ENCODE results near the gene PLCB1. TPM values are rescaled to one million over a fixed set of nuclear protein-coding genes. Genes with fewer than 3 reads are reported as not detected.

The PLCB1 gene
- total RNA-seq, 2 experiments from 2014 or later: 6.1 to 6.2 TPM

DNA sequence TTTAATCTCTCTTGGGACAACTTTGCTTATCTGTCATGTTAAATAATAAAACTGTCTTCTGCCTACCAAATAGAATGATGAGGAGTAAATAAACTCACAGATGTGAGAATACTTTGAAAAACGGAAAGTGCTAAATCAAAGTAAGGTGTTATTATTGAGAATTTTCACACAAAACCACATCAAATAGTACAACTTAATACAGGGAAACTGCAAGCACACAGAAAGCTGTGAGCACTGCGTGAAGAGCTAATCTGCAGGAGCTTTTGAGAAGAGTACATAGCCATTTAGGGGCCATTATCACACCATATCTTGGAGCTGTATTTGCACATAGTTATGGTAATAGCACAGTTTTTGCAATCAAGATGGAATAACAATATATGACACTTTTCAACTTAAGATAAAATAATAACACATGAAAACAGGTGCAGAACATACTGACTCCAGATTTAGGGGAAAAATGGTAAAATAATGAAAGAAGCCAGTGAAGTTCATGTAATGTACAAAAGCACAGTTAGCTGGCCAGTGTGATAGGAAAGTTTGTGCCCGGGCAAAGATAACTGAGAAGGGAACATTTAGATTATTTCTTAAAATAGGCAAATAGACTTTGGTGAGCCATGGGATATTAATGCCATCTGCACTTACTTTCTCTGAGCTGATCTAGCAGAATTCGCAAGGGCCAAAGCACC lies 538.3 kb downstream of the PLCB1 start:
- DNase-seq (no peak), ATAC-seq (ENCODE audit: low read depth) (no peak)
- peaks cover 6% of the 10 kb centered on the region for H3K4me1 Mint-ChIP-seq
- no peaks in the 10 kb centered on the region for H3K27me3 Mint-ChIP-seq
- no peak overlapping the region for H3K4me3 Mint-ChIP-seq
- no peaks in the 10 kb centered on the region for H3K36me3 Mint-ChIP-seq
- POLR2A ChIA-PET: no interaction called here
- peaks cover 2% of the 10 kb centered on the region for H3K9me3 Mint-ChIP-seq
- H3K27ac Mint-ChIP-seq: no peak overlapping the region

DNA sequence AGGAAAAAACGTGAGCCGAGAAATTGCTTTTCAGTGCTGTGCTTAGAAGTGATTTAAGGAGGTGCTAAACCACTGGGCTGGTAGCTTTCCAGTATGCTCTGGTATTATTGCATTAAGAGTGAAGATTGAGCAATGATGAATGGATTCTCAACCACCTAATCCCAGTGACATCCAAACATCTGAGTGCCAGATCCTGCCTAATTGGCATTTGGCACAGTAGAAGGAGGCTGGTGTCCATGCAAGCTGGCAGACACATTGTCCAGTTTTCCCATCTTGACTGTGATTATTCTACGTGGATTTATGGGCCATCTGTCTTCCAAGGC lies 538.8 kb downstream of the PLCB1 start:
- no peaks in the 10 kb centered on the region for H3K27me3 Mint-ChIP-seq
- H3K9me3 Mint-ChIP-seq: peaks cover 2% of the 10 kb centered on the region
- ATAC-seq (ENCODE audit: low read depth): no peak
- peaks cover 6% of the 10 kb centered on the region for H3K4me1 Mint-ChIP-seq
- H3K4me3 Mint-ChIP-seq: no peak overlapping the region
- H3K36me3 Mint-ChIP-seq: no peaks in the 10 kb centered on the region
- H3K27ac Mint-ChIP-seq: no peak overlapping the region
- POLR2A ChIA-PET: no interaction called here
- no peak for DNase-seq

DNA sequence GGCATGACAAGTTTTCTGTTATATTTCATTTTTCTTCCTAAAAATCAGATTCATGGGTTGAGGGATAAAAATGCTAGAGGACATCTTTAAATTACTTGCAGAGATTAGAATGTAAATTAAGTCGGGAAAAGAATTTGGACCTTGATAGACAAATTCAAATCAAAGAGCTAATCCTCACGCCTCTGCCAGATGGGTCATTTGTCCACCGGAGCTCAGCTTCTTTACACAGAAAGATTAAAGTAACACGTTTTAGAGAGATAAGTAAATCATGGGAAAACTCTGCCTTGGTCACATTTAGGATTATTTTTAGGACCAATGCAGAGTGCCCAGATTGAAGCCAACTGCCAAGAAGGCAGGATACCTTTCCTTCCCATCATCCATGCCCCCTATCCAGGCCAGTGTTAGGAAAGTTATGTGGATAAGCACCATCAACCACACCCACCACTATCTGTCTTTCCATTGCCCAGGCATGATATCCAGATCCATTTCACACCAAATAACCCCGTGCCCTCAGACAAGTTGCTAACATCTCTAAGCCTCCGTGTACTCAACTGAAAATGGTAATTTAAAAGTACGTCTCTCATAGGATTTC lies 539.4 kb downstream of the PLCB1 start:
- no peaks in the 10 kb centered on the region for H3K27me3 Mint-ChIP-seq
- DNase-seq (no peak), ATAC-seq (ENCODE audit: low read depth) (no peak)
- peaks cover 2% of the 10 kb centered on the region for H3K9me3 Mint-ChIP-seq
- H3K4me3 Mint-ChIP-seq: no peak overlapping the region
- peaks cover 6% of the 10 kb centered on the region for H3K4me1 Mint-ChIP-seq
- H3K36me3 Mint-ChIP-seq: no peaks in the 10 kb centered on the region
- POLR2A ChIA-PET: no interaction called here
- no peak overlapping the region for H3K27ac Mint-ChIP-seq

DNA sequence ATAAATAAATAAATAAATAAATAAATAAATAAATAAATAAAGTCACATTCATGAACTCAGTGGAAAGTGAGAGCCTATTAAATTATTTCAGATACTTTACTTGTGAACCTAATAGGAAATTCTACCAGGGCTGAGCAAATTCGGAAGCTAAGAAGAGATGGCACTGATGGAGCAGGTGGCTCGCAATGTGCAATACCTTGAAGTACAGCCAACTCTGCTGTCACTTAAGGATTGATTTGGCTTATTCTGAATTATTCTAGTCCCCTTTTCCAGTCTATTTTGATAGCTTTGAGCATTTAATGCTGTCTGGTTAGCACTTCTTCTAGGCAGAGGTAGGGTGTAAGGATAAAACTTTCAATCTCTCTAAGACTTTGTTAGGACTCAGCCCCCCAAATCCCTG lies 541.0 kb downstream of the PLCB1 start:
- Mint-ChIP-seq H3K9me3 (peaks cover 2% of the 10 kb centered on the region), H3K36me3 (no peaks in the 10 kb centered on the region), H3K4me3 (no peak overlapping the region), H3K4me1 (peaks cover 6% of the 10 kb centered on the region), H3K27me3 (no peaks in the 10 kb centered on the region), H3K27ac (no peak overlapping the region)
- ATAC-seq (ENCODE audit: low read depth) (no peak), DNase-seq (no peak)
- POLR2A ChIA-PET: no interaction called here

DNA sequence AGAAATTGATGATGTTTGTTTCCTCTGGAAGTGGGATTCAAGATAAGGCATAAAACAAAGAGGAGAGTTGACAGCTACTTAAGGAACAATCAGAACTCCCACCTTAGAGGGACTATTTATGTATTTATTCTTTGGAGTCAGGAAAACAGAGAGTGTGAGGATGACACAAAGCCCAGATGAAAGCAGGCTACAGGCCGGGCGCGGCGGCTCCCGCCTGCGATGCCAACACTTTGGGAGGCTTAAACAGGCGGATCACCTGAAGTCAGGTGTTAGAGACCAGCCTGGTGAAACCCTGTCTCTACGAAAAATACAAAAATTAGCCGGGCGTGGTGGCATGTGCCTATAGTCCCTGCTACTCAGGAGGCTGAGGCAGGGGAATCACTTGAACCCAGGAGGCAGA lies 543.8 kb downstream of the PLCB1 start:
- Mint-ChIP-seq H3K36me3 (no peaks in the 10 kb centered on the region), H3K27me3 (no peaks in the 10 kb centered on the region), H3K4me3 (no peak overlapping the region), H3K27ac (no peak overlapping the region), H3K9me3 (peaks cover 2% of the 10 kb centered on the region), H3K4me1 (no peaks in the 10 kb centered on the region)
- DNase-seq: no peak
- POLR2A ChIA-PET: no interaction called here
- ATAC-seq (ENCODE audit: low read depth): no peak

DNA sequence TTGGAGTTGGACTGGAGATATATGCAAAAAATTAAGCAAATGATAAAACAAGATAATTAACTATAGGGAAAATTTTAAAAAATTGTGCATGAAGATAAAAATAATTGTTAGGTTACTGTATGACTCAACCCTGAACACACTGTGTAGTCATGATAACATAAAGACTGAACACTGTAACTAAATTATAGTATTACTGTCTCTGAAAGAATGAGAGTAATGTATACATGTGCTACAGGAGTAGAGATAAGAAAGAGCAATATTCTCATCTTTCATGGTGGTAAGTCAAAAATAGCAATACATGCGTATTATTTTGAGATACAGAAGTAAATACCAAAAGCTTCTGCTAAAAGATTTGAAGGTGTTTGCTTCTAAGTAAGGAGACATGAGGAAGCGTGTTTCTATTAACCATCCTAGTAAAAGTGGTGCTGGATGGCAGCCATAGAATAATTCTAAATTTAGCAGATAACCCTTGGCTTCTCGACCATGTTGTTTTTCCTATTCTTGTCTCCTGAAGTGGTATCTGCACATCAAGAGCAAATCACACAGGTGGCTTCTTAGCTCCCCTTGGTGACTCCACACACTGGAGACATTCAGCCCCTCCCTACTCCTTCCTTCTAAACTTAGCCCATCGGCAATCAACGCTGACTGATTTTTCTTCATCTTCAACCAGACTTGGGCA lies 546.2 kb downstream of the PLCB1 start:
- Mint-ChIP-seq H3K27me3 (no peaks in the 10 kb centered on the region), H3K4me1 (no peaks in the 10 kb centered on the region), H3K9me3 (peaks cover 2% of the 10 kb centered on the region), H3K27ac (no peak overlapping the region), H3K4me3 (no peak overlapping the region), H3K36me3 (no peaks in the 10 kb centered on the region)
- ATAC-seq (ENCODE audit: low read depth): no peak
- no peak for DNase-seq
- POLR2A ChIA-PET: no interaction called here

DNA sequence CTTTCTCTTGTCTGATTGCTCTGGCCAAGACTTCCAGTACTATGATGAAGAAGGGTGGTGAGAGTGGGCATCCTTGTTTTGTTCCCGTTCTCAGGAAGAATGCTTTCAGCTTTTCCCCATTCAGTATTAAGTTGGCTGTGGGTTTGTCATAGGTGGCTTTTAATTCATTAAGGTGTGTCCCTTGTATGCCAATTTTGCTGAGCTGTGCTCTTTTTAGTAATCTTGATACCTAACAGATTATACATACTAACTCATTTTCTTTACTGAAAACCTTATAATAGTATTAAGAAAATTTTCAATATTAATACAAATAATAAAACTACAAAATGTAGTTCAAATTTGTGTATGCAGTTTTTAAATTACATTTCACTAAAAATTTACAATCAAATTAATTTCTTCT lies 557.3 kb downstream of the PLCB1 start:
- Mint-ChIP-seq H3K4me1 (no peaks in the 10 kb centered on the region), H3K4me3 (no peak overlapping the region), H3K27me3 (no peaks in the 10 kb centered on the region), H3K27ac (no peak overlapping the region), H3K9me3 (peaks cover 1% of the 10 kb centered on the region), H3K36me3 (no peaks in the 10 kb centered on the region)
- no peak for DNase-seq
- POLR2A ChIA-PET: no interaction called here
- ATAC-seq (ENCODE audit: low read depth): no peak

DNA sequence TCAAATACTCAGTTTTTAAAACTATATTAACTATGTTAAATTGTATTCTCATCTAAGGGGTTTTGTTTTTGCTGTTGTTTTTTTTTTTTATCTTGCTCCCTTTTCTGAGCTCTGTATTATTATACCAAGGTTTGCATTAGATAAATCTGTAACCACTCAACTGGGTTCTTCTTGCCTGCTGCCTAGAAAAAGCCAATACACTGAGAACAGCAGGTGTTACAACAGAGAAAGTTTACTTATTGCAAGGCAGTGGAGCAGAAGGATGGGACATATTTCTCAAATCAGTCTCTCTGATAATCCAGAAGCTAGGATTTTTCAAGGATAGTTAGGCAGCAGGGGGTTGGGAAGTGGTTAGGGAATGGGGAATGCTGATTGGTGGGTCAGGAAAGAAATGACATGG lies 558.0 kb downstream of the PLCB1 start:
- no peak for ATAC-seq (ENCODE audit: low read depth)
- no peak overlapping the region for H3K27ac Mint-ChIP-seq
- DNase-seq: no peak
- no peaks in the 10 kb centered on the region for H3K36me3 Mint-ChIP-seq
- H3K4me1 Mint-ChIP-seq: no peaks in the 10 kb centered on the region
- H3K9me3 Mint-ChIP-seq: peaks cover 1% of the 10 kb centered on the region
- POLR2A ChIA-PET: no interaction called here
- no peaks in the 10 kb centered on the region for H3K27me3 Mint-ChIP-seq
- H3K4me3 Mint-ChIP-seq: no peak overlapping the region

DNA sequence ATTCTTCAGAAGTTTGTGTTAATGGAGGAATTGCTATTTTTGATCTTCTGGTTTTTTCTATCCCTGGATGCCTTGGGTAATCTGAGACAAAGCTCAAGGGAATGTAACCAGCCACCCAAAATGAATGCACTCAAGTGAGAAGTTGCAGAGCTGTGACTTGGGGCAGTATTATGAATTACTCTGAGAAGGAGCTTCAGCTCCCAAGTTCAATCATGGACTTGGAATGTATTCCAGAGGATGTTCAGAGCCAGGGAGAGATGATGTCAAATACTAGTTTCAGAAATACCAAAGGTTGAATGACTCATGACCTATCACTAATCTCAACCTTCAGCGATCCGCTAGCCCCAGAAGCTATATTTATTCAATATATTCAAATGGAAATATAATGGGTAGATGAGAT lies 561.6 kb downstream of the PLCB1 start:
- Mint-ChIP-seq H3K36me3 (no peaks in the 10 kb centered on the region), H3K4me3 (no peak overlapping the region), H3K27ac (no peak overlapping the region), H3K9me3 (peaks cover 1% of the 10 kb centered on the region), H3K4me1 (no peaks in the 10 kb centered on the region), H3K27me3 (no peaks in the 10 kb centered on the region)
- DNase-seq: no peak
- POLR2A ChIA-PET: no interaction called here
- no peak for ATAC-seq (ENCODE audit: low read depth)

DNA sequence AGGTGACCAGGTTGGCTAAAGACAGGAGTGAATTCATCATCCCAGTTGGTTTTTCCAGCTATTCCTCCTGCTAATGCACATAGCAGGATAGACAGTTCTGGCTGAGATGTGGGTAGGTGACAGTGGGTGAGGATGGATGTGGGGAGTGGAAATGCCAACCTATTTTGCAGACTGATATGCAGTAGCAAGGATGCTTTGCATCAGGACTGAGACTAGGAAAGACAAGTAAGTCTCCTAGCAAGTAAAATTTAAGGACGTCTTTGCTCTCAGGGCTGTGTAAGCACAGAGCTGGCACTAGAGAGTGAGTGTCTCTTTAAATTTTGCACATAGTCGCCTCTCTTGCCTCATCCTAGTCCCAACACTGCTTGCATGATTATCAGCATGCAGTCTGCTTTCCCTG lies 568.7 kb downstream of the PLCB1 start:
- peaks cover 2% of the 10 kb centered on the region for H3K27me3 Mint-ChIP-seq
- ATAC-seq (ENCODE audit: low read depth) (no peak), DNase-seq (no peak)
- no peaks in the 10 kb centered on the region for H3K36me3 Mint-ChIP-seq
- H3K27ac Mint-ChIP-seq: no peak overlapping the region
- H3K9me3 Mint-ChIP-seq: no peaks in the 10 kb centered on the region
- no peaks in the 10 kb centered on the region for H3K4me1 Mint-ChIP-seq
- POLR2A ChIA-PET: no interaction called here
- H3K4me3 Mint-ChIP-seq: no peak overlapping the region

DNA sequence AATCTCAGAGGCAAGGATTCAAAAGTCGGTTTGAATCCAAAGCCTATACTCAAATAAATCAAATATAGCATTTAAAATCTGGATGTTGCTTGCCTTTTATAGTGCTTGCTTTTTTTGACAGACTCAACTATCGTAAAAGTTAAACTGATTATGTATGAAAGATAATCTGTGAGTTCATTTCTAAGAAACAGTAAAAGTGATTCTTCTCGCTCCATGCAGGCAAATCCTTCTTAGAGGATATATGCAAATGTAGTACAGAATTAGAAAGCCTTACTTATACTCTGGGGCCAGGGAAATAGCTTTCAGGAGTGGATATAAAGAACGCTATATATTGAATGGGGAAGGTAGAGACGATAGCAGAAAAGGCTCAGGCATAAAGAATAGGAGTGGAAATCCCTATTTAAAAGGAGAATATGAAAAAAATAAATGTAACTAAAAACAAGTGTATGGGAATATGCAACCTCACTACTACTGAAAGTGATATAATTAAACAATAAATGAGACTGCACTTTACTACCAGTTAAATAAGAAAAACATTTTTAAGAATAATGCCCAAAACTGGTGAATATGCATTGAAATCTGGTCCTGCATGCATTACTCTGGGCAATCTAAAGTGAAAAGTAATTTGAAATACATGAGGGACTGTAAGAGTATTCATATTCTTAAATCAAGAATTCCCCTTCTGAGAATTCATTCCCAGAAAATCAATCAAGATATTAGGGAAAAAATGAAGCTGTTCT lies 575.1 kb downstream of the PLCB1 start:
- no peak overlapping the region for H3K4me3 Mint-ChIP-seq
- no peak overlapping the region for H3K27ac Mint-ChIP-seq
- H3K4me1 Mint-ChIP-seq: no peaks in the 10 kb centered on the region
- H3K36me3 Mint-ChIP-seq: no peaks in the 10 kb centered on the region
- peaks cover under 1% of the 10 kb centered on the region for H3K27me3 Mint-ChIP-seq
- H3K9me3 Mint-ChIP-seq: no peaks in the 10 kb centered on the region
- no peak for DNase-seq
- POLR2A ChIA-PET: no interaction called here
- ATAC-seq (ENCODE audit: low read depth): no peak

DNA sequence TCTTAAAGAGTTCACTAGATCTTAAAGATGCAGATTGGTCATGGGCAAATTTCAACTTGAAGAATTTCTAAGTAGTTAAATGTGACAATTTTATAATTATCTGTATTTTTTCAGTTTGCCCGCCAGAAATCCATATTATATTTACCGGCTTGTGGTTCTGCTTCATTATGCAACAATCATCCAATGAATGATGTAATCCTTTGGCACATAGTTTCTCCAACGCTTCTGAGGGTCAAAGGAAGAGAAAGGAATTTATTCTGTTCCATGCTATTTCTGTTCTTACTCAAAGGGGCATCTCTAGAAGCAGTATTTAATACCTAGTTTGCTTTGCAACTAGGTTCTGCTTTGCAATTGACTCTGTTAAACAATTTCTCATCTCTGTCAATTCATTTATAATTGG lies 577.6 kb downstream of the PLCB1 start:
- H3K27me3 Mint-ChIP-seq: no peaks in the 10 kb centered on the region
- POLR2A ChIA-PET: no interaction called here
- H3K4me1 Mint-ChIP-seq: no peaks in the 10 kb centered on the region
- H3K9me3 Mint-ChIP-seq: no peaks in the 10 kb centered on the region
- H3K4me3 Mint-ChIP-seq: no peak overlapping the region
- H3K36me3 Mint-ChIP-seq: no peaks in the 10 kb centered on the region
- DNase-seq (no peak), ATAC-seq (ENCODE audit: low read depth) (no peak)
- no peak overlapping the region for H3K27ac Mint-ChIP-seq

DNA sequence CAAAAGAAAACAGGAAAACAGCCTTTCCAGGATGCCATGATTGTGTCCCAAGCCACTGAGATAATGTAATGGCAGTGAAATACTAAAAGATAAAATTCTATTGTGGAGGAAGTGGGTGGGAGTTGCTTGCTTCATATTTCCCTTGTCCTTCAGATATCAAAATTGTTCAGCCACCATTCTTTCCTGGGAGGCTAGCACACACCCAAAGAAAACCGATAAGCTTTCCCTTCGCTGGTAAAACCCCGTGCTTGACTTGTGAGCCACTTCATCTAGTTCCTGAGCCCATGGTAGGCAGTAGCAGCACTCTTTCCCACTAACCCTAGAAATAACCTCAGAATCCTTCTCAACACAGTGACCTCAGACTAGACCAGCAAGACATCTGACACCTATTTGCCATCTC lies 579.4 kb downstream of the PLCB1 start:
- ATAC-seq (ENCODE audit: low read depth): no peak
- no peak overlapping the region for H3K4me3 Mint-ChIP-seq
- H3K9me3 Mint-ChIP-seq: no peaks in the 10 kb centered on the region
- POLR2A ChIA-PET: no interaction called here
- H3K36me3 Mint-ChIP-seq: no peaks in the 10 kb centered on the region
- no peaks in the 10 kb centered on the region for H3K27me3 Mint-ChIP-seq
- no peak for DNase-seq
- H3K27ac Mint-ChIP-seq: no peak overlapping the region
- no peaks in the 10 kb centered on the region for H3K4me1 Mint-ChIP-seq

DNA sequence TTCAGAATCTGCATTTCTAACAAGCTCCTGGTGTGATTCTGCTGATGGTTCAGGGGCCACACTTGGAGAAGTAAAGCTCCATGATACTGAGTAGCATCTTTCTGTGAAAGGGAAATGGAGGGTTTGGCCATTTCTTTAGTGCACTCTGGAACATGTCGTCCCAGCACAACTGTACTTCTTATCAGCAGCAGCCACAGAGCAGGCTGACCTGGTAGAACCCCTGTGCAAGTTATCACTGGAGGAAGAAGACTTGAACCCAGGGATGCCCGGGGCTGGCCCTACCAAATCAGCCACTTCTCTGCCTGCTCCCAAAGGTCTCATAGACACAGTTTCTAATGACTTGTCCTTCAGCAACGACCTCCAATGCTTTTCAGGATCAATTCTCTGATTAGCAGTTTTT lies 582.1 kb downstream of the PLCB1 start:
- Mint-ChIP-seq H3K4me3 (no peak overlapping the region), H3K27me3 (no peaks in the 10 kb centered on the region), H3K9me3 (no peaks in the 10 kb centered on the region), H3K4me1 (no peaks in the 10 kb centered on the region), H3K36me3 (no peaks in the 10 kb centered on the region), H3K27ac (no peak overlapping the region)
- no peak for DNase-seq
- POLR2A ChIA-PET: no interaction called here
- no peak for ATAC-seq (ENCODE audit: low read depth)

Data from activated naive CD8-positive, alpha-beta T cell treated with anti-CD3 and anti-CD28 coated beads, Interleukin-2, amount 10 ng/mL, durations not matched to agents 7 days and 5 days (primary cell).